Measurements from ENCODE around the gene FHIT. TPM values are rescaled to one million over a fixed set of nuclear protein-coding genes. Genes with fewer than 3 reads are reported as not detected.
A peak's percentile ranks its signal among the peaks of the same experiment; 100 is the strongest.

The FHIT gene
- polyA plus RNA-seq, 1 donor from 2014 or later, result 17.3 TPM

DNA sequence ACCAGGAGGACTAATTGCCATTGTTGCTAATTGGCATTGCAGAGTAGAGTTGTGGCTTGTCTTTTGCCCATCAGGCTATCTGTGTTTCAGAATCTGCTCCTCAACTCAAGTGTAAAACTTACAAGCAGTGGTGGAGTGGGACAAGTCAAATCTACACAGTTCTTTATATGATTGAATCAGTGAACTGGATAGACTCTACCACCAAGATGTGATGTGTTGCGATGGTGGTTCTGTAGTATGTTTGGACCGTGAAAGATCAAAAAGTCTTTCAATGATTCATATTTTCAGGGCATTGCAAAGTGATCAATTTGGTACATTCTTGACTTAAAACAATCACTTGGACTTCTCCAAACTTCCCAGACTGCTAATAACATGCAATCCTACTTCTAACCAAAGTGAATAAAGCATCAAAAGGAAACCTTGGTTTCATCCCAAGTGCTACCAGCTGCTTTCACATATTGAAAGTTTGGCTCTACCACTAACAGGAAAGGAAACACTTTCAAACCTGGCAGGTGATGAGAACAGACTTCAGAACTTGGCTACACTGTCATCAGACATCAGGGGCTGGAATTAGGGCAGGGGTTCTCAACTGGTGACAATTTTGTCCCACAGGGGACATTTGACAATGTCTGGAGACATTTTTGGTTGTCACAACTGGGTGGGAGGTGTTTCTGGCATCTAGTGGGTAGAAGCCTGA is 1356.7 kb downstream of the FHIT start:
- Mint-ChIP-seq H3K27me3 (peaks cover 2% of the 10 kb centered on the region), H3K27ac (no peak overlapping the region), H3K9me3 (peaks cover 0 to 2% (median 0%) of the 10 kb centered on the region in 3 donors), H3K4me1 (no peaks in the 10 kb centered on the region), H3K4me3 (no peak overlapping the region), H3K36me3 (no peaks in the 10 kb centered on the region)

DNA sequence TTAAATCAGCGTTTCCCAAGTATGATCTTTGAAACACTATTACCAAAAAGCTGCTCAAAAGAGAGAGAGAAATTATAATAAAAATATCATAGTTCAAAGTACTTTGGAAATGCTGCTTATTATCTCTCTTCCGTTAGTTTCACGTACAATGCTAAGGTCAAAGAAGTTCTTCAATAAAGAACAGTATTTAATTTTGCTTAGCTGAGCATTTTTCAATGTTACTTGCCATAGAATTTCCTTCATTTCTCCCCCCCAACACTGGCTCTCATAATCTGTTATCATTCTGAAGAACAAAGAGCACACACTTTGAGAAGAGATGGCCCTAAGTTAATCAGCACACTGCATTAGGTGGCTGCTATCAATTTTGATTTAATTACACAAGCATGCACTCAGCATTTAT is 1360.6 kb downstream of the FHIT start:
- H3K36me3 Mint-ChIP-seq, result no peaks in the 10 kb centered on the region
- H3K4me3 Mint-ChIP-seq, result no peak overlapping the region
- peaks cover 3% of the 10 kb centered on the region for H3K27me3 Mint-ChIP-seq
- no peak overlapping the region for H3K27ac Mint-ChIP-seq
- peaks cover 0 to 4% (median 0%) of the 10 kb centered on the region in 3 donors for H3K9me3 Mint-ChIP-seq
- H3K4me1 Mint-ChIP-seq, result no peaks in the 10 kb centered on the region

GRCh38 chr3:59886790-59887189 is 1364.5 kb downstream of the FHIT start:
- Mint-ChIP-seq H3K27ac (no peak overlapping the region), H3K4me1 (peaks cover 0 to 3% (median 2%) of the 10 kb centered on the region in 3 donors), H3K36me3 (no peaks in the 10 kb centered on the region), H3K9me3 (peaks cover 0 to 4% (median 0%) of the 10 kb centered on the region in 3 donors), H3K4me3 (no peak overlapping the region), H3K27me3 (peaks cover 1% of the 10 kb centered on the region)

DNA sequence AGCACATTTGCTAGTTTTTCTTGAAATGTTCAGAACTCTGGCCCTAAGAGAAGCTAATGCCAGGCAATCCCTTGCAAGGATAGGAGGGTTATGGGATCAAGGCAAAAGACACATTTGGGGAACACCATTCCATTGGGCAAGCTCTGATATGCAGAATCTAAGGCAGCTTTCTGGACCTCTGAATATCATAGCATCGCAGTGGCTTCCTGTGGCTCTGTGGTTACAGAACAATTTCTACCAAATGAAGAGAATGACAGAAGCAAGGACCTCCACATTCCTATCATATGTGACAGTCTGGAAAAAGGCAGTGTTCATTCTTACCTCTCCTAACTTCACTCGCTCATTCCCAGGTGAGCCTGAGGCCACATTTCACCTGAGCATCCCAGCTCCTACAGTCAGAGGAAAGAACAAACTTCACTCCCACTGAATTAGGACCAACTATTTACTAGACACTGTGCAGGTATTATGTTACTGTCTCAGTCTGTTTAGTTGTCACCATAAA is 1365.3 kb downstream of the FHIT start:
- Mint-ChIP-seq H3K36me3 (no peaks in the 10 kb centered on the region), H3K9me3 (peaks cover 0 to 4% (median 0%) of the 10 kb centered on the region in 3 donors), H3K4me1 (peaks cover 0 to 3% (median 2%) of the 10 kb centered on the region in 3 donors), H3K27me3 (peaks cover 1% of the 10 kb centered on the region), H3K4me3 (no peak overlapping the region), H3K27ac (no peak overlapping the region)

DNA sequence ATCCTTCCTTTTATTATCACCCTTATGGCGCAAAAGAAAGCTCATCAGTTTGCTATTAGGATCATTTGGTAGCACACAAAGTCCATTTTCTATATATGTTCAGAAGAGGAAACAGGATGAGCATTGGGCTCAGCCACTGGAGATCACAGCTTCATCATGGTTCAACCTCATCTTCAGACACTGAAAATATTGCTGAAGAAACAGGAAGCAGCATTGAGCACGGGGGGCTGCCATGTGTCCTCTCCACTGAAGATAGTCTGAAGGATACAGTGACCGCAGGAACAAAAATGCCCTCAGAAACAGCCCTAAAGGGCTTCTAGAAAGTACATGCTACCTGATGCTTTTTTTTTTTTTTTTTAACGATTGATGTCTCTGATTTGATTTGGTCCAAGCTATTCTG is 1366.2 kb downstream of the FHIT start:
- peaks cover 0 to 4% (median 0%) of the 10 kb centered on the region in 3 donors for H3K9me3 Mint-ChIP-seq
- H3K27ac Mint-ChIP-seq, result no peak overlapping the region
- peaks cover 1% of the 10 kb centered on the region for H3K27me3 Mint-ChIP-seq
- H3K4me1 Mint-ChIP-seq, result peaks cover 0 to 3% (median 2%) of the 10 kb centered on the region in 3 donors
- no peak overlapping the region for H3K4me3 Mint-ChIP-seq
- no peaks in the 10 kb centered on the region for H3K36me3 Mint-ChIP-seq

DNA sequence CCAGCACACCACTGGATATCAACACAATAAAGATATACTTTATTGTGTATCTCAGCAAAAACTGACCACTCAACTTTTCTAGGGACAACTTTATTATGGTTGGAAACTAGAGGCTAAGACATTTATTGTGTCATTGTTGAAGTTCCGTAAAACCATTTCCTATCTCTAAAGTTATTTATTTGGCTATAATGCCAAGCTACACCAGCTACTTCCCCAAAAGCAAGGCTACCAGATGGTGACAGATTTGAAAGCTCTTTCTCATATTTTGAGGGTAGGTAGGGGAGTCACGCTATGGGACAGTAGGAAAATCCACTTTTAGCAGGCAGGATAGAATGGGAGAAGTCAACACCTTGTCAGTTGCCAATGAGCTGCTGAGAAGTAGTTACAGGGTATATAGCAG is 1366.8 kb downstream of the FHIT start:
- Mint-ChIP-seq H3K4me3 (no peak overlapping the region), H3K27me3 (peaks cover 2% of the 10 kb centered on the region), H3K27ac (no peak overlapping the region), H3K36me3 (no peaks in the 10 kb centered on the region), H3K9me3 (peaks cover 0 to 2% (median 0%) of the 10 kb centered on the region in 3 donors), H3K4me1 (peaks cover 0 to 3% (median 2%) of the 10 kb centered on the region in 3 donors)

GRCh38 chr3:59882746-59883145 is 1368.5 kb downstream of the FHIT start:
- H3K4me1 Mint-ChIP-seq, result peaks cover 0 to 3% (median 2%) of the 10 kb centered on the region in 3 donors
- H3K9me3 Mint-ChIP-seq, result peaks cover 0 to 2% (median 0%) of the 10 kb centered on the region in 3 donors
- no peaks in the 10 kb centered on the region for H3K36me3 Mint-ChIP-seq
- H3K27me3 Mint-ChIP-seq, result peaks cover 4% of the 10 kb centered on the region
- no peak overlapping the region for H3K27ac Mint-ChIP-seq
- no peak overlapping the region for H3K4me3 Mint-ChIP-seq

GRCh38 chr3:59880717-59881116 is 1370.5 kb downstream of the FHIT start:
- H3K4me1 Mint-ChIP-seq, result peaks cover 0 to 3% (median 2%) of the 10 kb centered on the region in 3 donors
- H3K27ac Mint-ChIP-seq, result no peak overlapping the region
- H3K9me3 Mint-ChIP-seq, result no peaks in the 10 kb centered on the region
- H3K27me3 Mint-ChIP-seq, result peaks cover 3% of the 10 kb centered on the region
- no peak overlapping the region for H3K4me3 Mint-ChIP-seq
- H3K36me3 Mint-ChIP-seq, result no peaks in the 10 kb centered on the region

GRCh38 chr3:59879031-59879581 is 1372.1 kb downstream of the FHIT start:
- no peaks in the 10 kb centered on the region for H3K9me3 Mint-ChIP-seq
- H3K36me3 Mint-ChIP-seq, result no peaks in the 10 kb centered on the region
- peaks cover 3% of the 10 kb centered on the region for H3K27me3 Mint-ChIP-seq
- no peak overlapping the region for H3K27ac Mint-ChIP-seq
- no peak overlapping the region for H3K4me3 Mint-ChIP-seq
- H3K4me1 Mint-ChIP-seq, result peaks cover 0 to under 1% (median 0%) of the 10 kb centered on the region in 3 donors

- no peaks in the 10 kb centered on the region for H3K36me3 Mint-ChIP-seq
These were observed 1373.2 kb downstream of the FHIT start for GRCh38 chr3:59878038-59878427.

GRCh38 chr3:59877263-59878037 is 1373.8 kb downstream of the FHIT start:
- no peak overlapping the region for H3K4me3 Mint-ChIP-seq
- no peaks in the 10 kb centered on the region for H3K9me3 Mint-ChIP-seq
- peaks cover 3 to 9% (median 6%) of the 10 kb centered on the region in 3 donors for H3K4me1 Mint-ChIP-seq
- H3K27ac Mint-ChIP-seq, result no peak overlapping the region
- no peaks in the 10 kb centered on the region for H3K36me3 Mint-ChIP-seq
- H3K27me3 Mint-ChIP-seq, result peaks cover 8% of the 10 kb centered on the region

More at GRCh38 chr3:59878038-59878427, 1373.2 kb downstream of the FHIT start:
- peaks cover 3 to 9% (median 6%) of the 10 kb centered on the region in 3 donors for H3K4me1 Mint-ChIP-seq
- H3K27me3 Mint-ChIP-seq, result peaks cover 8% of the 10 kb centered on the region
- H3K4me3 Mint-ChIP-seq, result no peak overlapping the region
- no peak overlapping the region for H3K27ac Mint-ChIP-seq
- no peaks in the 10 kb centered on the region for H3K9me3 Mint-ChIP-seq

DNA sequence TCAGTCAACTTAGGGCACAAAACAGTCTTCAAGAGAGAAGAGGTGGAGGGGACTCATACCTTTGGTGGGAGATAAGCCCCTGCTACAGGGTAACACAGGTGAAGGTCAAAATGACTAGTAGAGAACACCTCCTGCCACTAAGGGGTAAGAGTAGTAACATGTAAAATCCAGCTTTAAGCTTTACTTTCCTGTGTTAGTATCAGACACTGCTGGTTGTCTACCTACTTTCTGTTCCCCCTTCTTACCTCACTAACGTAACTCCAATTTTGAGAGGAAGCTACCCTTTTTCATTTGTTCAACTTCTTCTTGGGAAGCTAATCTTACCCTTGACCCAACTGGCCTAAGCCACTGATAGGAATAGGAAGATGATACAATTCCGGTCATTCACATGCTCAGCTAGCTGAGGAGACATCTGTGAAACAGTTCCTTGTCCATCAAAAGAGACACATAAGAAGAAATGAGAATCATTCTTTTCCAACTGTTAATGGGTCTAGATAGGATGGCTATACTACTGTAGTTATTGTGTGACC is 1374.7 kb downstream of the FHIT start:
- H3K27ac Mint-ChIP-seq, result peak overlapping the region in 1 of 3 donors; percentile 61
- H3K27me3 Mint-ChIP-seq, result peaks cover 14% of the 10 kb centered on the region
- no peaks in the 10 kb centered on the region for H3K9me3 Mint-ChIP-seq
- no peaks in the 10 kb centered on the region for H3K36me3 Mint-ChIP-seq
- no peak overlapping the region for H3K4me3 Mint-ChIP-seq
- peaks cover 3 to 9% (median 6%) of the 10 kb centered on the region in 3 donors for H3K4me1 Mint-ChIP-seq

GRCh38 chr3:59873576-59874230 is 1377.5 kb downstream of the FHIT start:
- Mint-ChIP-seq H3K36me3 (no peaks in the 10 kb centered on the region), H3K4me1 (peaks cover 5 to 11% (median 6%) of the 10 kb centered on the region in 3 donors), H3K27ac (no peak overlapping the region), H3K9me3 (peaks cover 0 to 2% (median 0%) of the 10 kb centered on the region in 3 donors), H3K4me3 (peak overlapping the region in 2 of 4 donors; percentile 29 to 30), H3K27me3 (peaks cover 12% of the 10 kb centered on the region)

- Mint-ChIP-seq H3K4me1 (peaks cover 5 to 11% (median 6%) of the 10 kb centered on the region in 3 donors), H3K4me3 (no peak overlapping the region), H3K9me3 (peaks cover 0 to 2% (median 0%) of the 10 kb centered on the region in 3 donors), H3K27me3 (peaks cover 12% of the 10 kb centered on the region), H3K27ac (peak overlapping the region in 1 of 3 donors; percentile 36), H3K36me3 (no peaks in the 10 kb centered on the region)
These were observed 1379.1 kb downstream of the FHIT start for GRCh38 chr3:59872128-59872527.

All from IgD-negative memory B cell (primary cell).